Activated gamma-delta T cell treated with Interleukin-2 at 50 U/mL for 16 hours (primary cell): Measurements from ENCODE around the gene PROC.

Experiments used
- DNase-seq: peaks from one replicate; pipeline ENCODE4 v3.0.0-alpha.2; 2020

The PROC gene

DNA sequence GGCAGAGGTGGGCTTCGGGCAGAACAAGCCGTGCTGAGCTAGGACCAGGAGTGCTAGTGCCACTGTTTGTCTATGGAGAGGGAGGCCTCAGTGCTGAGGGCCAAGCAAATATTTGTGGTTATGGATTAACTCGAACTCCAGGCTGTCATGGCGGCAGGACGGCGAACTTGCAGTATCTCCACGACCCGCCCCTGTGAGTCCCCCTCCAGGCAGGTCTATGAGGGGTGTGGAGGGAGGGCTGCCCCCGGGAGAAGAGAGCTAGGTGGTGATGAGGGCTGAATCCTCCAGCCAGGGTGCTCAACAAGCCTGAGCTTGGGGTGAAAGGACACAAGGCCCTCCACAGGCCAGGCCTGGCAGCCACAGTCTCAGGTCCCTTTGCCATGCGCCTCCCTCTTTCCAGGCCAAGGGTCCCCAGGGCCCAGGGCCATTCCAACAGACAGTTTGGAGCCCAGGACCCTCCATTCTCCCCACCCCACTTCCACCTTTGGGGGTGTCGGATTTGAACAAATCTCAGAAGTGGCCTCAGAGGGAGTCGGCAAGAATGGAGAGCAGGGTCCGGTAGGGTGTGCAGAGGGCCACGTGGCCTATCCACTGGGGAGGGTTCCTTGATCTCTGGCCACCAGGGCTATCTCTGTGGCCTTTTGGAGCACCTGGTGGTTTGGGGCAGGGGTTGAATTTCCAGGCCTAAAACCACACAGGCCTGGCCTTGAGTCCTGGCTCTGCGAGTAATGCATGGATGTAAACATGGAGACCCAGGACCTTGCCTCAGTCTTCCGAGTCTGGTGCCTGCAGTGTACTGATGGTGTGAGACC lies at the start of gene PROC:
Gene PROC (plus strand): TSS at position 128 of the 812 bp plus-strand sequence. CDS start 1,516 bp downstream, outside the sequence.
- DNase-seq = no peak

- no peak for DNase-seq
Measured at GRCh38 chr2:127370010-127370409, 48.2 kb upstream of the PROC start.

DNA sequence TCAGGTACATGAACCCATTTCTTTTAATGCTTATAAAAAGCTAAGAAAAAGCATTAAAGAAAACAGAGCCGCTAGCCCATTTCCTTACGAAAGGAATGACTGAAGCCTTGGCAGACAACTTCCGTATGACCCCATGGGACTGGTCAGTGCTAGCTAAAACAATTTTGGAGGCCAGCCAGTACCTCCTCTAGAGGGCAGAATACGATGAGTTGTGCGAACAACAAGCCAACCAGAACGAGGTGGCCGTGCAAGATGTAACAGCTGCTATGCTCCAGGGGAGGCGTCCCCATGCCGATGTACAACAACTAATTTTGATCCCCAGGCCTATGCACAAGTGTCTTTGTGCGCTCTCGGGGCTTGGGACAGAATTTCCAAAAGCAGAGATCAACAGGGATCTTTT lies 47.2 kb upstream of the PROC start:
- no peak for DNase-seq

GRCh38 chr2:127373362-127374083 lies 44.7 kb upstream of the PROC start:
- no peak for DNase-seq

DNA sequence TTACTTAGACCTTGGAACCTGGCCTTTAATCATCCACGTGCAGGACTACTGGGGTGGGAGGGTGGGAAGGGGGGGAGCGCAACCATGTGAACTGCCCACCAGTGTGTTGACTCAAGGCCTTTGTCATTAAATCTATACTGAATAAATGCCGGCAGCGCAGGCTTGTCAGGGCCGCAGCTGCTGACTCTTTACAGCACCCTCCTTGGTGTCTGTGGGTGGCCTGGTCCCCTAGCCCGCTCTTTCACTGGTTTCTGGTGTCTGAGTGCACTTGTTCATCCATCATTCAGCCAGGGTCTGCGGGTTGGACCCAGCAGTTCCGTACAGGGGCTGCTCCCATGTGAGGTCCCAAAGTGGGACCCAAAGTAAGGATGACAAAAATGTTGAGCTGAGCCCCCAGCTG lies 42.0 kb upstream of the PROC start:
- DNase-seq = no peak

DNA sequence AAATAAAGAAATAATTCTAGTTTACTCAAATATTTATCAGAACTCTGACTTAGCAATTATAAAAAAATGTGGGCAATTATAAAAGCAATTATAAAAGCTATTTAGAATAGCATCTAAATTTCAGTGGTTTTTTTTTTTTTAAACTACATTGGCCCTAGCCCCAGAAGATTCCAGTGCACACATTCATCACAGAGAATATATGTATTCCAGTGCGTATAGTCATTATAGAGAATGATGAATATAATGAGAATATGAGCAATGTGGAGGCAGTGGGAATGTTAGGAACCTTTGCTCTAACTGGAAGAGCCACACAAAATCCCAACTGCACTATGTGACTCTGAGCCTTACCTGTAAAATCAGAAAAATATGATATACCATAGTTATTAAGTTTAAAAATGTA lies 41.0 kb upstream of the PROC start:
- no peak for DNase-seq

GRCh38 chr2:127378720-127379119 lies 39.5 kb upstream of the PROC start:
- DNase-seq = no peak

- no peak for DNase-seq
Measured at GRCh38 chr2:127379712-127380355, 38.4 kb upstream of the PROC start.

DNA sequence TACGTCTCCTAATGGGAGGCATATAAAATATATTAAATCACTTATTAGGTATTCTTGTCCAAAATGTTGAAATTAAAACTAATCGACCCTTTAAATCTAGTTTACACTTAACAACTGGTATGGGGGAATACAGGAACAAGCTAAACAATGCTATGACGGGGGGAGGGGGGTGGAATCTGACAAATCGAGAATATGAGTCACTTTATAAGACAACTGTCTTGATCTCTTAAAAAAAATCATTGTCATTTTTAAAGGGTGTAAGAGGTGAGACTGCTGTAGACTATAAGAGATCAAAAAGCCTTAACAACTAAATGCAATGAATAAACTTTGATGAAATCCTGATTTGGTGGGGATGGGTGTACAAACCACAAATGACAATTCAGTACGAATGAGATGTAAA lies 36.5 kb upstream of the PROC start:
- no peak for DNase-seq

- no peak for DNase-seq
Measured at GRCh38 chr2:127382831-127383230, 35.4 kb upstream of the PROC start.

- no peak for DNase-seq
Measured at GRCh38 chr2:127384529-127384928, 33.7 kb upstream of the PROC start.

- DNase-seq = no peak
Measured at GRCh38 chr2:127386246-127386645, 32.0 kb upstream of the PROC start.

GRCh38 chr2:127386764-127387654 lies 31.2 kb upstream of the PROC start:
- DNase-seq = peak; percentile 76

DNA sequence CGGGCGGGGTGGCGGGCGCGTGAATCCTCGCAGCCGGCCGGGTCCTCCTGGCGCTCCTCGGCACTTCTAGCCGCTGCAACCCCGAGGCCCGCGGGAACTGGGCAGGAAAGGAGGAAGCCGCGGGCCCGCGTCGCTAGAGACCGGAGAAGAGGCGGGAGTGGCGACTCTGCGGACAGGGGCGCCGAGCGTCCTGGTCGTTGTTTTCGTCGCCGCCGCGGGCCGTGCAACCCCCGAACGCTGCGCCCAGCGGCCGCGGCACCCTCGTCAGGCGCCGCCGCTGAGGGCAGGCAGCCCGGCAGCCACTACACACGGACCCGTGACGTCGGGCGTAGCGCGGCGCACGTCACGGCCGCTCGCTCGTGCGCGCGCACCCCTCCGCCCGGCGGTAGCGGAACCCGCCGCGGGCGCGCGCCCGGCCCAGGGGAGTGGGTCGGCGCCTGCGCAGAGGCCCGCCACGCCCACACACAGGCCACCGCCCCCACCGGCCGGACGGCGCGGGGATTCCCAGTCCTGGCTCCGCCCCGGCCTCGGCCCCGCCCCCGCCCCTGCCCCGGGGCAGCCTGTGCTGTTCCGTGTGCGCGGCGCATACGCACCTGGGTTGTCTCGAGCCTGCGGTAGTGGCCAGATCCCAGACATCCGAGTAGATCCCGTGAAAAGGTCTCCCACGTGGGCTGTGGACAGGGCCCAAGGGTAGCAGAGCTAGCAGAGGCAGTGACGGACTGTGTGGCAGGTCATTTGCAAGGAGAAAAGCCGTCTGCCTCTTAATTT lies 30.4 kb upstream of the PROC start, which contains the start of gene MAP3K2:
Gene MAP3K2 (minus strand): TSS at position 321 of the 768 bp plus-strand sequence. CDS start 44,846 bp downstream, outside the sequence.
- peak; percentile 94 for DNase-seq

DNA sequence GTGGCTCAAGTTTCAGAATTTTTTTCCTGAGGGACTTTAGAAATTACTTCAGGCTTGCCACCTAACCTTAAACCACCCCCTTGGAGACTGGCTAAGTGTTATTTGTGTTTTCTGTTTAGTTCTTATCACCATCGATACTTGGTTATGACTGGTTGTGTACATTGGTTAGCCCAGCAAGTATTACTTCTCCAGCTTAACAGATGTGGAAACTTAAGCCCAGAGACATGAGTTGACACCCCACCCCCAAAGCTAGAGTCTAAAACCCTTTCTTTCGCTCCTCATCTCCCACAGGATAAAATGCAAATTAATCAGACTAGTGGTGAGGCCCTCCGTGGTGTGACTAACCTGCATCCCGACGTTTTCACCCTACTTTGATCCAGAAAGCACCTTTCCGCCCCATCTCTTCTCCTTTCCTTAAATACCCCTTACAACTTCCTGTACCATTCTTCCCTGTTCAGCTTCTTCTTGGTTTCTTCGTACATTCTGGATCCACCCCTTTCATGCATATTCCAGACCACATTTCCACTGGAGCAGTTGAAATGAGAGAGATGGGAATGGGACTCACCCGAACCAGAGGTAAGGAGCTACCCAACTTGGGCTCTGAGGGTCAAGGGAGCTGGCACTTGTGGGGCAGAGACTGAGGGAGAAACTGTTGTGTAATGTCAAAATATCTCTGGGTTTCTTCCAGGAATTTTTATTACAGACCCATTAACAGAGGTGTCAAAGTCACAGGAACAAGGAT lies 29.6 kb upstream of the PROC start:
- peak; percentile 5 for DNase-seq

DNA sequence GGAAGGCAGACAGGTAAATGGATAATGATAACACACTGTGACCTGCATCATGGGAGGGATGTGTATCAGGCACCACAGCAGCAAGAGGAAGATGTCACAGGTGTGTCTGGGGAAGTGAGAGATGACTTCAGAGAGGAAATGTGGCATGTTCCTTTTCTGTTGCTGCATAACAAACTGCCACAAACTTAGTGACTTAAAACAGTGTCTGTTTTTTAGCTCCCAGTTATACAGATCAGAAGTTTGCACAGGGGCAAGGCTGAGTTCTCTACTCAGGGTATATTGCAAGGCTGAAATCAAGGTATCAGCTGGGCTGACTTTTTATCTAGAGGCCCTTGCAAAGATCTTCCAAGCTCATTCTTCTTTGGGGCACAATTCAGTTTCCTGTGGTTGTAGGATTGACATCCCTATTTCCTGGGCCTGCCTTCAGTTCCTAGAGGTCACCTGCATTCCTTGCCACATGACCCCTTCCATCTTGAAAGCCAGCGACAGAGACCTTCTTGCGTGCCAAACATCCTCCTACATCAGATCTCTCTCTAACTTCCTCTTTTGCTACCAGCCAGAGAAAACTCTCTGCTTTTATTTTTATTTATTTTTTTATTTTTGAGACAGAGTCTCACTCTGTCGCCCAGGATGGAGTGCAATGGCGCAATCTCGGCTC lies 28.3 kb upstream of the PROC start:
- no peak for DNase-seq

DNA sequence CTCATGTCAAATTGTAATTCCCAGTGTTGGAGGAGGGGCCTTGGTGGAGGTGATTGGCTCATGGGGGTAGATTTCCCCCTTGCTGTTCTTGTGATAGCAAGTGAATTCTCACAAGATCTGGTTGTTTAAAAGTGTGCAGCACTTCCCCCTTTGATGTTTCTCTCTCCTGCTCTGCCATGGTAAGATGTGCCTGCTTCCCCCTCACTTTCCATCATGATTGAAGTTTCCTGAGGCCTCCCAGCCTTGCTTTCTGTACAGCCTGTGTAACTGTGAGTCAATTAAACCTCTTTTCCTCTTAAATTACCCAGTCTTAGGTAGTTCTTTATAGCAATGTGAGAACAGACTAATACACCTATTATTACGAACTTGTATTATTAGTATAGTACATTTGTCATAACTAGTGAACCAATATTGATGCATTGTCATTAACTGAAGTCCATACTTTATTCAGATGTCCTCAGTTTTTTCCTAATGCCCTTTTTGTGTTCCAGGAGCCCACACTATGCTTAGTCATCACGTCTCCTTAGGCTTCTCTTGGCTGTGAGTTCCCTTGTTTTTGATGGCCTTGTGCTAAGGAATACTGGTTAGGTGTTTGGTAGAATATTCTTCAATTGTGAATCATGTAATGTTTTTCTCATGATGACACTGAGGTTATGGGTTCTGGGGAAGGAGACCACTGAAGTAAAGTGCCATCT lies 25.9 kb upstream of the PROC start:
- DNase-seq = no peak

- no peak for DNase-seq
Measured at GRCh38 chr2:127392828-127393578, 25.2 kb upstream of the PROC start.

- no peak for DNase-seq
Measured at GRCh38 chr2:127394492-127394891, 23.7 kb upstream of the PROC start.
